HG03558 (cell line): ENCODE data around the gene GADD45B.
"Not testable (repeated sequence)": the region's sequence is repeated elsewhere in the genome, so short reads cannot be mapped to it uniquely, and the experiment has no call there.

Experiments used
- ATAC-seq: cut with Tn5 transposase; IDR thresholded peaks from one replicate; pipeline ENCODE4 v1.9.1; 2021; ENCODE audit warnings: moderate number of reproducible peaks; ENCODE audit not compliant: unreplicated experiment; ENCODE audit errors: extremely low read depth

The GADD45B gene

DNA sequence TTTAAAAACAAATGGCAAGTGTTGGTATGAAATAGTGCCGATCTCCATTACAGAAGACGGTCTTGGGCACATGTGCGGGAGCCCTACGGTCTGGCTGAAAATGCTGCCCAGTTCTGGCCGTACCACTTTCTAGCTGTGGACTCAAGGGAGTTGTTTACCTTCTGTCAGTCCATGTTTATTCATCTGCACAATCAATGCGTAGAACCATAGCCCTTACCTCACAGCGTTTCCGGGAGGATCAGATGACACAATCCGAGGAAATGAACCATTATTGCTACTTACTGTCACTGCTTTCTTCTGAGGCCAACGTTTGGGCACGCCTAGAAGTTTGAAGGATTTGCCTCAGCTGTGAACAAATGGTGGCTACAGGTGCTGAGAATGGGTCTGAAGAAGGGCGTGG lies 31.2 kb downstream of the GADD45B start:
- no peak for ATAC-seq

DNA sequence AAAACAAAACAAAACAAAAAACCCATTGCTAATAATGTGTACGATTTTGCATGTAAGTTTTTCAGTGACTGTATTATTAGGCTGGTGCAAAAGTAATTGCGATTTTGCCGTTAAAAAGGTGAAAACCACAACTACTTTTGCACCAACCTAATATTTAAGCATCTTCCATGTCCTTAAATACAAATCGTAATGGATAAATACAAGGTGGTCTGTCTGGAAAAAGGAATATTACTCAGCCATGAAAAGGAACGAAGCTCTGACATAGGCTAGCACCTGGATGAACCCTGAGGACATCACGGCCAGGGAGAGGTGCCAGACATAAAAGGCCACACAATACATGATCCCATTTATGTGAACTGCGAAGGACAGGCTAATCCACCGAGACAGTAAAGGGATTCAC lies 33.2 kb downstream of the GADD45B start:
- ATAC-seq: no peak

DNA sequence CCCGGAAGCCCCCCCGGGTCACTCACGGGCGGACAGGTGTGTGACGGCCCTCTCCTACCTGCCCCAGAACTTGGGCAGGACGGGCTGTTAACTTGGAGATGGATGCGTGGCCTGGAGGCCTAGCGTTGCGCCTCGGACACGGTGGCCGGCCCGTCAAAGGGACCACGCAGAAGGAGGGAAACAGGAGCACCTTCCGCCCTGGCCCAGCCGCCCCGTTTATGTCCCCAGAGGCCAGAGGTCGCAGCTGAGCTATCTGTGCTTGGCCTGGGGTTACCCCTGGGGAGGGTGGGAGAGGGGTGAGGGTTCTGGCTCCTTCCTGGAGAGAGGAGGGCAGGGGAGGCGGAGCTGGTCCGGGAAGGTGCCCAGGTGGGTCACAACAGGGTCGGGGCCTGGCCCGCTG lies 35.6 kb downstream of the GADD45B start:
- ATAC-seq: no peak

DNA sequence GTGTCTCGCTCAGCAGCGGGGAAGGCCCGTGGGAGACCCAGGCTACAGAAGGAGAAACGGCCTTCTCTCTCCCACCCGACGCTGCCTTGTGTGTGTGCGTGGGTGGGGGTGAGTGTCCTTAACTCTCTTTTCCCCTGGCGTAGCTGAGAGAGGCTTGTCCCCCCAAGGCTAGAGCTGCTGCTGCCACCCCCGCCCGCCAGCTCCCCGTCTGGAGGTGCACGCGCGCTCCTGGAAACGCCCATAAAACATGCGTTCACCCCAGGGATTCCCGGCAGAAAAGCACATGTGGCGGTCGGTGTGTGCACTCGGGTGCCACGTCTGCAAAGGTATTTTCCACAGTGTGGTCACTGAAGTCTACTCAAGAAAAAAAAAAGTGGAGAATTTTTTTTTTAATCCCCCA lies 36.1 kb downstream of the GADD45B start:
- no peak for ATAC-seq

DNA sequence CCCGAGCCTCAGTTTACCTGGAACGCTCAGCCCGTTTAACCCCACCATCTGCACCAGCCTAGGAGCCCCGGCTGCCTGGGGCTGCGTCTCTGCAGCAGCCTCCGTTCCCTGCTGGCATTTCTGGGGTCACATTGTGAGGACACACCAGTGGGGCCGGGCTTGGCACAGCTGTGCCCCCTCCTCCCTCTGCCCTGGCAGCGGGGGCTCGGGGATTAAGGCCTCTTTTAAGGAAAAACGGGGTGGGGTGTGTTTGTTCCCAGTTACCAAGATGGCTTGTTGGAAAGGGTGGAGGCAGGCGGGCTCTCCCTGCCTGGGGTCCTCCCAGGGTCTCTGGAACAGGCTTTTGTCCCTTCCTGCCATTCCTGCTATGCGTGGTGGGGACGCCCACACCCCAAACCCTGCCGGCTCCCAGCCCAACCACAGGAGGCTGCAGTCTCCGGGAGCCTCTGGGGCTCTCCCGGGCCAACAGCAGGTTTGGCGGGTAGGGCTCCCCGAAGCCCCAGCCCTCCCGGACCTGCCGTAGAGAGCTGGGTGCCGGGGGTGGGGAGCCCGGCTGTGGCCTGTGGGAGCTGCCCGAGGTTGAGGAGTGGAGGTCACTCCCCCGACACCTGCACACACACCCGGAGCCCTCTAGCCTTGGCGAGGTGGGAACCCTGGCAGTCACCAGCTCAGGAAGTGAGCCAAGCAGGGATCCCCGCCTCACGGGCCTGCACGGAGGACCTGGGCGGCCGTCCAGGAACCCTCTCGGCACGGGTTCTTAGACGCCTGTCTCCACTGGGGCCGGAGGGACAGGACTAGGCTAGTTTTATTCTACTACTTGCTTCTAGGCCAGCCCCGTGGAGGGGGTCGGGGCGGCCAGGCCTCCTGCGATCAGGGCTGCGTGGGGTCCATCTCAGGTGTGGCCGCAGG lies 36.9 kb downstream of the GADD45B start:
- ATAC-seq: no peak

DNA sequence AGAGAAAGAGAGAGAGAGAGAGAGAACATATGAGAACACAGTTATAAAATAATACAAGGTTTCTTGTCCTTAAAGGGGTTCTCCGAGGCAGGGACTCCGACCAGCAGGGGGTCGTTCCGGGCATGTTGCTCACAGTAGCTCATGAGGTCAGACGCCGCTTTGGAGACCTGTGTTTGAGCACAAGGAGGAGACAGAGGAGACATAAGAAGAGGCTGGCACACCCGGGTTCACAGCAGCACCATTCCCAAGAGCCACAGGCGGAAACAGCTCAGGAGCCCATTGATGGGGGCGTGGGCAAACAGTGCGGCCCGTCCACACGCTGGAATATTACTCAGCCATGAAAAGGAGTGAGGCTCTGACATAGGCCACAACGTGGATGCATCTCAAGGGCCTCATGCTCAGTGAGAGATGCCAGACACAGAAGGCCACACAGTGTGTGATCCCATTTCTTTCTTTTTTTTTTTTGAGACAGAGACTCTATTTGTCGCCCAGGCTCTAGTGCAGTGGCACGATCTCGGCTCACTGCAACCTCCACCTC lies 39.1 kb downstream of the GADD45B start:
- no peak for ATAC-seq

DNA sequence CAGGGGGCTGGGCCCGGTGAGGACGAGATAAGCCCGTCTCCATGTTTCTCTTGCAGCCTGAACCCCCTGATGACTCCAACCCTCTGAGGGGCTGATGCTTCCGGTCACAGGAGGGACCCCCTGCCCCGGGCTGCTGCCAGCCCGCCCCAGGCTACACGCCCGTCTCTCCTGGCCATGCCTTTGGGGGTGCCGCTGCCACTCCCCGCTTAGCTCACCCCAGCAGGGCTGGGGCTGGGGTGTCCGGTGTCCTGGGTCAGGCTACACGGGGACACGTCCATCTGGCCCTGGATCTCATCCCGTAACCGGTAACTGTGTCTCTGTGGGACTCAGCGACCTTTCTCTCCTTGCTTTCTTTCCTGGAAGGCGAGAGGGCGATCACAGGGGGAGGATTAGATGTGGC lies 40.8 kb downstream of the GADD45B start:
- no peak for ATAC-seq

DNA sequence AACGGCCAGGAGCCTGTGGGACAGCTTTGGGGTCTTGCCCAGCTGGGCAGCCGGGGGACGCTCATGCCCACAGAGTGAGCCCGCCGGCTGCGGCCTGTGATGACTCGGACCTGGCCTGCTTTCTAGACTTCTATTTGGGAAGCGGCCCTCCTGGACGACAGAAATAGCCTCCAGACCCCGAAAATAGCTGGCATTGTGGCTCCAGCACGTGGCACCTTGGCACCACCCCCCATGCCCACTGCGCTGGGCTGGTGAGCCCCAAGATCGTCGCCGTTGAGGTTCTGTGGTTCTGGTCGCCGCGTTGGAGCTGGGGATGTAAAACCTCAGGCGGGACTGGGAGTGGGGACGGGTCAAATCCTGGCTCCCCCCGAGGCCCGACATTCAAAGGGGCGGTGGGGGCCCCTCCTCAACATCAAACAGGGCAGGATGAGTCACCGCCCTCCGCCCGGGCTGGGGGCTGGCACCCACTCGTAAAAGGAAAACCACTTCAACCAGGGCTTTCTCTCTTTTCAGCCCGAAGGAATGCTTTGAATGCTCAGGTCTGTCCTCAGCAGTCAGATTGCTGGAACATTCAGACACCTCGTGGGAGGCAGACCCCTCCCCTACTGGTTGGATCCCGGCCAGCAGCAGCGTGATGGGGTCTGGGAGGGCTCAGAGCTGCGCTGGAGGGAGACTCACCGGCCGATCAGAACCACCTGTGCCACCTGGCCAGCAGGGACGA lies 42.1 kb downstream of the GADD45B start:
- no peak for ATAC-seq

DNA sequence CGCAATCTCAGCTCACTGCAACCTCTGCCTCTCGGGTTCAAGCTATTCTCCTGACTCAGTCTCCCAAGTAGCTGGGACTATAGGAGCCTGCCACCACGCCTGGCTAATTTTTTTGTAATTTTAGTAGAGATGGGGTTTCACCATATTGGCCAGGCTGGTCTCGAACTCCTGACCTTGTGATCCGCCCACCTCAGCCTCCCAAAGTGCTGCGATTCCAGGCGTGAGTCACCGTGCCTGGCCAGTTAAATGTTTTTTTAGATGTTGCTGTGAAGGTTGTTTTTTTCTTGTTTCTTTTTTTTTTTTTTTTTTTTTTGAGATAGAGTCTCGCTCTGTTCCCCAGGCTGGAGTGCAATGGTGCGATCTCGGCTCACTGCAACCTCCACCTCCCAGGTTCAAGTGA lies 42.9 kb downstream of the GADD45B start:
- ATAC-seq: not testable (repeated sequence)

DNA sequence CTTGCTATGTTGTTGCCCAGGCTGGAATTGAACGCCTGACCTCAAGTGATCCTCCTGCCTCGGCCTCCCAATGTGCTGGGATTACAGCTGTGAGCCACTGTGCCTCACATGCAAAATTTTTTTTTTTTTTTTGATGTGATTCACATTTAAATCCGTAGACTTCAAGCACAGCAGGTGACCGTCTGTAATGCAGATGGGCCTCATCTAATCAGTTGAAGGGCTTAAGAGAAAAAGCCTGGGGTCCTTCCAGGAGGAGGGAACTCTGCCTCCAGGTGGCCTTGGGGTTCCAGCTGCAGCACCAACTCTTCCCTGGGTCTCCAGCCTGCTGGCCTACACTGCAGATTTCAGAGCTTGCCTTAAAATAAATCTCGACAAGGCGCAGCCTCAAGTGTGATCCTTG lies 43.6 kb downstream of the GADD45B start:
- no peak for ATAC-seq

DNA sequence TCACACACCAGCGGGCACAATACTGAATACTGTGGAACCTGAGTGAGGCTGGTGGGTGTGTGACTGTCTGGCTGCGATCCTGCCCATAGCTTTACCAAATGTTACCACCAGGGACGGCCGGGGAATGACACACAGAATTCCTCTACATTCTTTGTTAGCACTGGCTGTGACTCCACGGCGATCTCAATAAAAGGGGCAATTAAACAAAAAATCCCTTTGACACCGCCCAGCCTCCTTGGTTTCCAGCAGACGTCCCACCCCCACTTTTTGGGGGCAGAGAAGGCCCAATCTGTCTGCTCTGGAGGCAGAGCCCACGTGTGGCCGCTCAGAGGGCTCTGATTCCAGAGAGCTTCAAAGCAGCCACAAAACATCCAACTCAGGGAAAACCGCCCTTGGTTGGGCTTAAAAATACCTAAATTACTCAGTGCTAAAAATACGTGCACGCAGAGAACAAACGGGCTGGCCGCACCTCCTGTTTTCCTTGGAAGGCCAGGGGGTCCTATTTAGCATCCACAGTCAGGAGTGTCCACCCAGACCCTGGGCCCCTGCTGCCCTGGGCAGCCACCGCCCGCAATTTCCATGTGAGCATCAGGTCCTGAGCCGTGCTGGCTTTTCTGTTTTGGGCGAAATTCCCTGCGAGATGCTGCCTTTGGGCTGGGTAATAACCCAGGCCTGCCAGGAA lies 47.8 kb downstream of the GADD45B start:
- ATAC-seq: no peak

DNA sequence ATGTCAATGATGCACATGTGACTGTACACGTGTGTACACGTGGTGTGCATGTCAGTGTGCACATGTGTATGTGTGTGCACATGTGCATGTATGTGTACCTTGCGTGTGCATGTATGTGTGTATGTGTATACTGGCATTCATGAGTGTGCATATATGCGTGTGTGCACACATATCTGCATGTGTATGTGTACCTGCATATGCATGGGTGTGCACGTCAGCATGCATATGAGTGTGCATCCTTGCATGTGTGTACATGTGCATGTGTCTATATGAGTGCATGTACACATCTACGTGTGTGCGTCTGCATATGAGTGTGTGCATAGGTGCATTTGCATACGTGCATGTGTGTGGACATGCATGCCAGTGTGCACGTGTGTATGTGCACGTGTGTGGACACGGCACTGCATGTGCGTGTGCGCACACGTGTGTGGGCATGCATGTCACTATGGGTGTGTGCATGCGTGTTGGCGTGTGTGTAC lies 48.5 kb downstream of the GADD45B start:
- no peak for ATAC-seq

DNA sequence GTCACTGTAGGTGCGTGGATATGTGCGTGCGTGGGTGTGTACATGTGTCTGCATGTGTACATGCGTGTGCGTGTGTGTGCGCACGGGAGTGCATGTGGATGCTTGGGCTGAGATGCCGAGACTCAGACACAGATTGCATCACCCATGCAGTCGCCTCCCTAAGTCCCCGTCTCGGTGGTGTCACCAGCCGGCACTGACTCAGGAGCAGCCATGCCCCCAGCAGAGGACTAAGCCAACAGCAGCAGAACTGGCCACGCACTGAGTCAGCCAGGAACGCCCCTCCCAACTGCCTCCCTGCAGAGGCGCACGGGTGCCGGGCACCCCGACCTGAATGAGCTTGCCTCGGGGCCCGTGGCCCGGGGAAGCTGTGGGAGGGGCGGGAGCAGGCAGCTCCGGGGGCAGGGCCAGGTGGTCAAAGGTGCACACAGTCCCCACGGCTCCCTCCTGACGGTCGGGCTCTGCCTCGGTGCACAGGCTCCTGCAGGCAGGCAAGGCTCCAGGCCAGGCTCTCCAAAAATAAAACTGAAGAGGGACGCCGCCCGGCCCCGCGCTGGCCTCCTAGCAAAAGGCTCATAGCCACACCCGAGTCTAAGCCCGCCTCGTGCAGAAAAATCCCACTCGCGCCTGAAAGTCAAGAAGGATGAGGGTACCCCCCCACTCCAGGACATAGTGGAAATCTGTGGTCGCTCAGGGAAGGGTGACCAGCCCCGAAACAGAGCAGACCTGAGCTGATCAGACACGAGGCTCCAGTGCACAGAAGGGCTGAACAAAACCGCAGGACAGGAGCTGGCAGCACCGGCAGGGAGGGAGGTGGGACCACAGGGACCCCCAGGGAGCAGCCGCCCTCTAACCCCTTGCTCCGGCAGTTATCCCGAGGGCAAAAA lies 49.2 kb downstream of the GADD45B start:
- no peak for ATAC-seq

DNA sequence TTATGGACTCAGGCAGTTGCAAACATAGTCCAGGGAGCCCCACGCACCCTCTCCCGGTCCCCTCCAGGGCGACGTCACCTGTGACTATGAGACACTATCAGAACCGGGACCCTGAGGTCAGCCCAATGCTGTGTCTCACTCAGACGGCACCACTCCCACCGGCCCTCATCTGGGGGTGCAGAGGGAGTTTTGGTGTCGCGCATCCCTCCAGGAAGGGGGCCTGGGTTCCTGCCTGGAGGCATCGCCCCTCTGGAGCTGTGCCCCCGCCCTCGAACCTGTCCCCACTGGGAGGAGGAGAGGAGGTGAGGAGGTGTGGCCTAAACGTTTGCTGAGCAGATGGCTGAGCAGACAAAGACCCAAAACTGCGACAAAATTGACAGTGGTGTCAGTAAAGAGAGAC lies 51.2 kb downstream of the GADD45B start:
- ATAC-seq: no peak

DNA sequence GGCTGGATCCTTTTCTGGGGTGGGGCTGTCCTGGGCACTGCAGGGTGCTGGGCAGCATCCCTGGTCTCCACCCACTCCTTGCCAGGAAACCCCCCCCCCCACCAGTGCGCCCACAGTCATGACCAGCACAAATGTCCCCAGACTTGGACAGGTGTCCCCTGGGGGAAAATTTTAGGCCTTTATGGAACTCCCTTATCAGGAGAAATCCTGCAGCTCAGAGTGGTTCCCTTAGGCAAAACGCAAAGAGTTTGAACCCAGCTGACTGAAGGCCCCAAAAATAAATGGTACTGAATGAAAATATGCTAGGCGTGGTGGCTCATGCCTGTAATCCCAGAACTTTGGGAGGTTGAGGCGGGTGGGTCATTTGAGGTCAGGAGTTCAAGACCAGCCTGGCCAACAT lies 51.8 kb downstream of the GADD45B start:
- ATAC-seq: no peak
